Measurements from ENCODE around the gene TEDDM1.

DNA sequence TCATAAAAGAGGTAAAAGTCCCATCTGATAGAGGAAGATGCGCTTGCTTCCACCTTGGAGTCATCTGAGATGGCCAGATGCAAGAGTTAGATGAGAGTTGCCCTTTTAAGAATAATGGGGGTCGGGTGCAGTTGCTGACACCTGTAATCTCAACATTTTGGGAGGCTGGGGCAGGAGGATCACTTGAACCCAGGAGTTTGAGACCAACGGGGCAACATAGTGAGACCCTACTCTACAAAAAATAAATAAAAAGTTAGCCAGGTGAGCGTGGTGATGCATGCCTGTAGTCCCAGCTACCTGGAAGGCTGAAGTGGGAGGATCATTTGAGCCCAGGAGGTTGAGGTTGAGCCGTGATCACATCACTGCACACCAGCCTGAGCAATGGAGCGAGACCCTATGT is 13.5 kb upstream of the TEDDM1 start:
- TF ChIP-seq, protein P1, sequence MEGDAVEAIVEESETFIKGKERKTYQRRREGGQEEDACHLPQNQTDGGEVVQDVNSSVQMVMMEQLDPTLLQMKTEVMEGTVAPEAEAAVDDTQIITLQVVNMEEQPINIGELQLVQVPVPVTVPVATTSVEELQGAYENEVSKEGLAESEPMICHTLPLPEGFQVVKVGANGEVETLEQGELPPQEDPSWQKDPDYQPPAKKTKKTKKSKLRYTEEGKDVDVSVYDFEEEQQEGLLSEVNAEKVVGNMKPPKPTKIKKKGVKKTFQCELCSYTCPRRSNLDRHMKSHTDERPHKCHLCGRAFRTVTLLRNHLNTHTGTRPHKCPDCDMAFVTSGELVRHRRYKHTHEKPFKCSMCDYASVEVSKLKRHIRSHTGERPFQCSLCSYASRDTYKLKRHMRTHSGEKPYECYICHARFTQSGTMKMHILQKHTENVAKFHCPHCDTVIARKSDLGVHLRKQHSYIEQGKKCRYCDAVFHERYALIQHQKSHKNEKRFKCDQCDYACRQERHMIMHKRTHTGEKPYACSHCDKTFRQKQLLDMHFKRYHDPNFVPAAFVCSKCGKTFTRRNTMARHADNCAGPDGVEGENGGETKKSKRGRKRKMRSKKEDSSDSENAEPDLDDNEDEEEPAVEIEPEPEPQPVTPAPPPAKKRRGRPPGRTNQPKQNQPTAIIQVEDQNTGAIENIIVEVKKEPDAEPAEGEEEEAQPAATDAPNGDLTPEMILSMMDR (IDR thresholded peaks at IDR 0.05) = no peak
- no peak for TF ChIP-seq ZFX (IDR thresholded peaks at IDR 0.05; ENCODE audit: borderline replicate concordance)

Measured in 22Rv1 (cell line).